Activated CD4-positive, alpha-beta memory T cell treated with anti-CD3 and anti-CD28 coated beads, Interleukin-2, amount 10 ng/mL, durations not matched to agents 7 days and 5 days (primary cell): Measurements from ENCODE around the gene DDAH1. TPM values are rescaled to one million over a fixed set of nuclear protein-coding genes. Genes with fewer than 3 reads are reported as not detected.

Experiments used
- total RNA-seq, 2 experiments: library from RNA; stranded (reverse); gene quantifications; one replicate each; pipeline ENCODE4 v1.2.3, GENCODE V29; 2021

The DDAH1 gene
- total RNA-seq, 2 experiments from 2014 or later = not detected

Other genes with a start within 250 kb of the DDAH1 start
- 10 to 100 TPM; 21.4 to 22.6 TPM for gene C1orf52, start 205.5 kb downstream of the DDAH1 start, total RNA-seq
- gene BCL10, start 188.5 kb downstream of the DDAH1 start, total RNA-seq = 10 to 100 TPM; 24.3 to 30.1 TPM
- not detected for gene CCN1, start 115.6 kb upstream of the DDAH1 start, total RNA-seq
- gene ZNHIT6, start 243.3 kb upstream of the DDAH1 start, total RNA-seq = 10 to 100 TPM; 11.5 to 14.0 TPM